GM21576 (cell line): ENCODE measurements around the gene PGLYRP2.

ENCODE experiments used
- ATAC-seq: cut with Tn5 transposase; IDR thresholded peaks from one replicate; pipeline ENCODE4 v1.9.1; 2021; ENCODE audit warnings: mild to moderate bottlenecking, moderate library complexity; ENCODE audit not compliant: unreplicated experiment

PGLYRP2 gene

DNA sequence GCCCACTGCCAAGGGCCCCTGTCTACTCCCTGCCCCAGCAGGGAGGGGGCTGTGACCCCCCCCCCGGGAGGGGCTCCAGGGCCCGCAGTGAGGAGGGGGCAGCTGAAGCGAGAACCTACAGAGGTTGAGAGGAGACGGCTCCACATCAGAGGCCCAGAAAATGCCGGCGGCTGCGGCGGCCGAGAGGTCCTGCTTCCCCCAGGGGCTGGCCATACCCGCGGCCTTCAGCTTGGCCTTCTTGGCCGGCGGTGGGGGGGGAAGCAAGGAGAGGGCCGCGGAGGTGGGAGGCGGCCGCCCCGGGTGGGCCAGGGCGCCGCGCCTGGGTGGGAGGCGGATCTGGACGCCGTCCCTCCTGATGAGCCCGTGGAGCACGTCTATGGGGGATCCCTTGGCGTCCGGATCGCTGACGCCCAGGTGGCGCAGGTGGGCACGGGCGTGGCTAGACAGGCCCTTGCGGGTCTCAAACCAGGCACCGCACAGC is 51.3 kb downstream of the PGLYRP2 start:
- no peak for ATAC-seq

DNA sequence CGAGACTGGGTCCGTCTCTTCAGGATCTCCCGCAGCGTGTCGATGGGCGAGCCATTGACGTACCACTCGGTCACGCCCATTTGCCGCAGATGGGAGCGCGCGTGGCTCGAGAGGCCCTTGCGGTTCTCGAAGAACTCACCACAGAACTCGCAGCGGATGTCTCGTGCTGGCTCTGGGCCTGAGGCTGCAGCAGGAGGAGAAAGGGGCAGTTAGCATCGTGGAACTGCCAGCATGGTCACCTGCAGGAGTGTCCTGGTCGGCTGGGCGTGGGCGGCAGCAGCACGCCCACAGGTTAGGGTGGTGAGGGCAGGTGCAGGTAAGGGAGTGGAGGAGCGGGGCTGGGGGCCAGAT is 52.0 kb downstream of the PGLYRP2 start:
- ATAC-seq, result no peak

GRCh38 chr19:15426485-15427349 is 52.6 kb downstream of the PGLYRP2 start:
- ATAC-seq, result no peak

DNA sequence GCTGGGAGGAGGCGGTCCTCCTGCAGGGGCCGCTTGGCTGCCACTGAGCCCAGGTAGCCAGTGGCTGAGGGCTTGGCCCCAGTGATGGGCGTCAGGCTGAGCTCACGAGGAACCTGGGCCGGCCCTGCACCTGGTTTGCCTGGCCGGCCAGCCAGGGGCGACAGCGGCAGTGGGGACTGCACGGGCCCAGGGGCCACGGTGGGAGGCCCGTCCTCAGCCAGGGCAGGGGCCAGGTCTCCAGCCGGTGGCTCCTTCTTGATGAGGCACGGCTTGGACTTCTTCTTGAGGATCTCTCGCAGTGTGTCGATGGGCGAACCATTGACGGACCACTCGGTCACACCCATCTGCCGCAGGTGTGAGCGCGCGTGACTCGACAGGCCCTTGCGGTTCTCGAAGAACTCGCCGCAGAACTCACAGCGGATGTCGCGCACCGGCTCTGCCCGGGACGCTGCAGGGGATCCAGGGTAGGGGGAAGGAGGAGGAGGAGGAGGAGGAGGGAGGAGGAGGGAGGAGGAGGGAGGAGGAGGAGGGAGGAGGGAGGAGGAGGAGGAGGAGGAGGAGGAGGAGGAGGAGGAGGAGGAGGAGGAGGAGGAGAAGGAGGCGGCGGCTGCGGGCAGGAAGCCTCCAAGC is 53.9 kb downstream of the PGLYRP2 start:
- no peak for ATAC-seq

- ATAC-seq, result no peak
These were observed 54.5 kb downstream of the PGLYRP2 start for GRCh38 chr19:15424692-15425272.

- ATAC-seq, result no peak
These were observed 55.2 kb downstream of the PGLYRP2 start for GRCh38 chr19:15424121-15424520.

- ATAC-seq, result no peak
These were observed 56.2 kb downstream of the PGLYRP2 start for GRCh38 chr19:15423130-15423529.

- ATAC-seq, result no peak
These were observed 56.8 kb downstream of the PGLYRP2 start for GRCh38 chr19:15422296-15423075.

- ATAC-seq, result no peak
These were observed 57.5 kb downstream of the PGLYRP2 start for GRCh38 chr19:15421721-15422260.

GRCh38 chr19:15421136-15421695 is 58.1 kb downstream of the PGLYRP2 start:
- ATAC-seq, result no peak

DNA sequence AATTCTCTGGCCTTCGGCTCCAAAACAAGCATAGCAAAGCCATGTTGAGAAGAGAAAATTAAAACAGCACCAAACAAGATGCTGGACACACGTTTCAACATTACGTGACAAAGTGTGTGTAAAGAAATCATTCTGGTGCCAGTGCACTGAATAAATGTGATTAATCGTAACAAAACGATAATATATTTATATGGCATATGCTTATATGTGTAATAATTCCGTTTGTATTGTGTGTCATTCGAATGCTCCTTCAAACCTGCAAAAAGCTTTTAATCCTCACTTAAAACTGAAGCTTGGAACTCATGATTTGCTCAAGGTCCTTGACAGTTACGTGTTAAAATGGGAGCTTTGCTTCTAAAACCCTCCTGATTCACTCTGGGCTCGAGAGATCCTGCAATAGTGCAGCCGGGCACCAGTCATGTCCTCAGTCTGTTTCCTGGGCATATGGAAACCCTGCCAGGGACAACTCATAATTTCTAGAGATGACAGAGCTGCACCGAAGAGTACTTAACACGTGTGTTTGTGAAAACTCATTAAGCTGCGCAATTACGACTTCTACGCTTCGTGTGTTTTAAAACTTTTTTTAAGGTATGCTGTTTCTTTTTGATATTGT is 59.8 kb downstream of the PGLYRP2 start:
- ATAC-seq, result no peak
